HCT116 (cell line): ENCODE measurements around the gene IFITM2. TPM values are rescaled to one million over a fixed set of nuclear protein-coding genes. Genes with fewer than 3 reads are reported as not detected.

Experiments
- ATAC-seq: fragments of 200-7000 bp; cut with Tn5 transposase; 2 replicates; pipeline ENCODE4 v1.9.1; 2020; ENCODE audit warnings: mild to moderate bottlenecking, moderate library complexity
- BruUV-seq: library from RNA; stranded (reverse); fragments of 400-500 nt; replicated peaks from 2 replicates; lab custom pipeline; 2021; lab: Mats Ljungman, UMichigan
- CTCF ChIA-PET: fragments of 300-600 bp; sonication (Branson Sonifier 250); formaldehyde crosslinking; loops from one replicate; lab custom pipeline; 2021; ENCODE audit warnings: antibody characterized with exemption; lab: Charles Lee
- POLR2A ChIA-PET: fragments of 300-600, 350-600 bp; sonication (Branson Sonifier 250); formaldehyde crosslinking; loops from one replicate; lab custom pipeline; 2021; ENCODE audit warnings: antibody characterized with exemption; lab: Charles Lee
- RAD21 ChIA-PET, 2 experiments: fragments of 300-600 bp; sonication (Branson Sonifier 250); formaldehyde crosslinking; loops; one replicate each; lab custom pipeline; 2023; ENCODE audit warnings: low total read pairs in 2 of 2; ENCODE audit not compliant: uncharacterized antibody in 2 of 2, unreplicated experiment in 2 of 2, low non-redundant PET in 1 of 2; lab: Charles Lee
- DNase-seq: peaks from one replicate; pipeline ENCODE4 v3.0.0-alpha.2; 2010; ENCODE audit warnings: low read depth, low spot score
- H2AFZ ChIP-seq: fragments of 200-600 bp; shearing (Covaris generic), sonication (generic); 2 replicates; pipeline ENCODE4 v1.6.1; 2017; ENCODE audit warnings: low read depth, mixed run types, mixed read lengths, antibody characterized with exemption, low read length; ENCODE audit not compliant: poor library complexity, severe bottlenecking
- H3K27ac ChIP-seq: 2 replicates; pipeline ENCODE4 v1.5.1; 2012; ENCODE audit warnings: low read depth, low read length
- H3K27me3 ChIP-seq: fragments of 200-600 bp; sonication (generic); 2 replicates; pipeline ENCODE4 v1.6.1; 2016; ENCODE audit warnings: mixed run types, low read length, mixed read lengths; ENCODE audit not compliant: insufficient read depth
- H3K36me3 ChIP-seq, 2 experiments: fragments of 200-500 bp in 1 of 2; fragments of 200-600 bp in 1 of 2; sonication (Bioruptor generic) in 1 of 2; sonication (generic) in 1 of 2; 2 replicates each; pipeline versions ENCODE4 v1.5.1 to v1.6.1; 2014 to 2016; ENCODE audit warnings: low read length in 2 of 2, inconsistent platforms in 1 of 2, mixed read lengths in 1 of 2, mixed run types in 1 of 2; ENCODE audit not compliant: insufficient read depth in 2 of 2, control insufficient read depth in 1 of 2
- H3K4me1 ChIP-seq, 2 experiments: fragments of 200-600 bp in 1 of 2; sonication (generic) in 1 of 2; 2 replicates each; pipeline versions ENCODE4 v1.5.1 to v1.6.1; 2012 to 2017; ENCODE audit warnings: low read length in 2 of 2, inconsistent platforms in 1 of 2, mild to moderate bottlenecking in 1 of 2, mixed read lengths in 1 of 2, mixed run types in 1 of 2, moderate library complexity in 1 of 2; ENCODE audit not compliant: insufficient read depth in 2 of 2, control insufficient read depth in 1 of 2
- H3K4me2 ChIP-seq: fragments of 200-600 bp; sonication (generic); 2 replicates; pipeline ENCODE4 v1.6.1; 2017; ENCODE audit warnings: mixed run types, low read length, mixed read lengths
- H3K4me3 ChIP-seq, 2 experiments: fragments of 200-600 bp in 1 of 2; sonication (generic) in 1 of 2; replicated peaks in 1 of 2; 2 replicates each; pipeline ENCODE4 v1.5.1; 2011 to 2016; ENCODE audit warnings: low read length in 2 of 2, control low read depth in 1 of 2, low read depth in 1 of 2, mild to moderate bottlenecking in 1 of 2, mixed read lengths in 1 of 2, mixed run types in 1 of 2
- H3K79me2 ChIP-seq: fragments of 200-600 bp; sonication (generic); 2 replicates; pipeline ENCODE4 v1.6.1; 2017; ENCODE audit warnings: mild to moderate bottlenecking, mixed run types, low read length, moderate library complexity, mixed read lengths; ENCODE audit not compliant: insufficient read depth
- H3K9ac ChIP-seq: fragments of 200-600 bp; sonication (generic); 2 replicates; pipeline ENCODE4 v1.6.1; 2016; ENCODE audit warnings: low read length, mixed read lengths
- H3K9me2 ChIP-seq: fragments of 200-600 bp; sonication (generic), shearing (Covaris generic); 2 replicates; pipeline ENCODE4 v1.6.1; 2017; ENCODE audit warnings: mixed run types, mild to moderate bottlenecking, moderate library complexity; ENCODE audit not compliant: insufficient read depth
- H3K9me3 ChIP-seq, 2 experiments: fragments of 200-500 bp in 1 of 2; fragments of 200-600 bp in 1 of 2; sonication (Bioruptor generic) in 1 of 2; sonication (generic) in 1 of 2; 2 replicates each; pipeline ENCODE4 v1.6.1; 2014 to 2017; ENCODE audit warnings: low read length in 2 of 2, mixed read lengths in 2 of 2, inconsistent platforms in 1 of 2, low read depth in 1 of 2, mild to moderate bottlenecking in 1 of 2, mixed run types in 1 of 2, moderate library complexity in 1 of 2; ENCODE audit not compliant: control insufficient read depth in 1 of 2, insufficient read depth in 1 of 2
- H4K20me1 ChIP-seq: fragments of 200-600 bp; sonication (generic), shearing (Covaris generic); 2 replicates; pipeline ENCODE4 v1.6.1; 2017; ENCODE audit warnings: mixed run types, mild to moderate bottlenecking, moderate library complexity; ENCODE audit not compliant: insufficient read depth
- ATF3 ChIP-seq: IDR thresholded peaks from 2 replicates; pipeline ENCODE4 v1.6.1; 2012
- CBX3 ChIP-seq: IDR thresholded peaks from 2 replicates; pipeline ENCODE4 v1.6.1; 2012; ENCODE audit warnings: low read depth
- CEBPB ChIP-seq: IDR thresholded peaks from 2 replicates; pipeline ENCODE4 v1.6.1; 2012; ENCODE audit warnings: low read depth
- EZH2 ChIP-seq: fragments of 200-600 bp; sonication (generic); IDR thresholded peaks from 2 replicates; pipeline ENCODE4 v1.6.1; 2017; ENCODE audit warnings: antibody characterized with exemption, mixed run types
- EZH2phosphoT487 ChIP-seq: fragments of 200-600 bp; IDR thresholded peaks from 2 replicates; pipeline ENCODE4 v1.6.1; 2018; ENCODE audit warnings: antibody characterized with exemption, borderline replicate concordance
- FOSL1 ChIP-seq: IDR thresholded peaks from 2 replicates; pipeline ENCODE4 v1.6.1; 2012; ENCODE audit warnings: low read depth
- JUND ChIP-seq: IDR thresholded peaks from 2 replicates; pipeline ENCODE4 v1.6.1; 2012
- MAX ChIP-seq: IDR thresholded peaks from 2 replicates; pipeline ENCODE4 v1.6.1; 2012
- POLR2A ChIP-seq: IDR thresholded peaks from 2 replicates; pipeline ENCODE4 v1.7.0; 2011; ENCODE audit warnings: borderline replicate concordance; ENCODE audit not compliant: insufficient read depth, insufficient read length; ENCODE audit errors: extremely low read depth
- POLR2AphosphoS5 ChIP-seq: IDR thresholded peaks from 2 replicates; pipeline ENCODE4 v1.6.1; 2011; ENCODE audit warnings: mild to moderate bottlenecking, low read depth, low read length, moderate library complexity
- RAD21 ChIP-seq: IDR thresholded peaks from 2 replicates; pipeline ENCODE4 v1.6.1; 2012; ENCODE audit warnings: low read depth, mild to moderate bottlenecking
- SIN3A ChIP-seq: IDR thresholded peaks from 2 replicates; pipeline ENCODE4 v1.6.1; 2012; ENCODE audit warnings: low read depth
- SP1 ChIP-seq: IDR thresholded peaks from 2 replicates; pipeline ENCODE4 v1.6.1; 2012; ENCODE audit warnings: low read depth
- YY1 ChIP-seq: IDR thresholded peaks from 2 replicates; pipeline ENCODE4 v1.6.1; 2011; ENCODE audit warnings: low read length, low read depth, moderate library complexity, mild to moderate bottlenecking; ENCODE audit not compliant: insufficient replicate concordance; ENCODE audit errors: extremely low read depth
- ZBTB33 ChIP-seq: IDR thresholded peaks from 2 replicates; pipeline ENCODE4 v1.6.1; 2011; ENCODE audit warnings: mild to moderate bottlenecking, low read length, moderate library complexity; ENCODE audit not compliant: insufficient replicate concordance; ENCODE audit errors: extremely low read depth
- ZFX ChIP-seq: fragments of 450-650 bp; IDR thresholded peaks from 2 replicates; pipeline ENCODE4 v1.6.1; 2017
- intact Hi-C: fragments of 100-400 bp; cut with micrococcal nuclease; formaldehyde crosslinking; loops from 2 replicates; pipeline ENCODE4 v1.10.0; 2022
- total RNA-seq: library from RNA; stranded (reverse); gene quantifications from one replicate; pipeline ENCODE4 v1.2.1, GENCODE V29; 2021; ENCODE audit not compliant: unreplicated experiment

Gene IFITM2
- total RNA-seq, 1 experiment from 2014 or later, result 106 TPM

GRCh38 chr11:312092-312816, 4.6 kb downstream of the IFITM2 start:
- no peak overlapping the region for H2AFZ ChIP-seq
- no peak for ATAC-seq
- POLR2A ChIA-PET, result no interaction called here
- CTCF ChIA-PET, result interaction anchor here (1.1 to 2.1 kb wide), 3 partner anchors 27 to 136 kb away, joined by 5 to 6 read pairs (median 5); no protein-coding TSS in a partner anchor
- no peak overlapping the region for H3K4me3 ChIP-seq
- H3K4me2 ChIP-seq, result no peak overlapping the region
- no peaks in the 10 kb centered on the region for H4K20me1 ChIP-seq
- no peaks in the 10 kb centered on the region for H3K27me3 ChIP-seq
- H3K9ac ChIP-seq, result no peak overlapping the region
- peaks cover 23 to 28% of the 10 kb centered on the region in 2 experiments for H3K4me1 ChIP-seq
- RAD21 ChIA-PET, result no interaction called here
- H3K9me2 ChIP-seq, result no peaks in the 10 kb centered on the region
- no peaks in the 10 kb centered on the region for H3K36me3 ChIP-seq
- H3K27ac ChIP-seq, result no peak overlapping the region
- no TSS peak for BruUV-seq
- no peaks in the 10 kb centered on the region for H3K79me2 ChIP-seq
- no peak for DNase-seq
- TF ChIP-seq EZH2 (no peak), FOSL1 (no peak), EZH2phosphoT487 (no peak), ZBTB33 (no peak)
- no peaks in the 10 kb centered on the region for H3K9me3 ChIP-seq
- intact Hi-C loops, result no loop called here

GRCh38 chr11:313304-313786, 5.7 kb downstream of the IFITM2 start:
- no peaks in the 10 kb centered on the region for H3K9me3 ChIP-seq
- no peak overlapping the region for H3K4me3 ChIP-seq
- no peaks in the 10 kb centered on the region for H3K36me3 ChIP-seq
- DNase-seq, result no peak
- H4K20me1 ChIP-seq, result no peaks in the 10 kb centered on the region
- BruUV-seq, result no TSS peak
- H3K9me2 ChIP-seq, result no peaks in the 10 kb centered on the region
- no peak for ATAC-seq
- H3K4me1 ChIP-seq, result peaks cover 23 to 26% of the 10 kb centered on the region in 2 experiments
- RAD21 ChIA-PET, result no interaction called here
- CTCF ChIA-PET, result interaction anchor here (1.6 to 2.1 kb wide), 2 partner anchors 43 to 135 kb away, joined by 5 to 6 read pairs; no protein-coding TSS in a partner anchor
- no peaks in the 10 kb centered on the region for H3K27me3 ChIP-seq
- intact Hi-C loops, result no loop called here
- H3K79me2 ChIP-seq, result no peaks in the 10 kb centered on the region
- H3K4me2 ChIP-seq, result peak overlapping the region; percentile 37
- POLR2A ChIA-PET, result no interaction called here
- no peak overlapping the region for H3K9ac ChIP-seq
- no peak overlapping the region for H2AFZ ChIP-seq
- peak overlapping the region; percentile 5; the same call in 1 of the 2 replicates for H3K27ac ChIP-seq
- TF ChIP-seq ZFX, result no peak
- no peak for TF ChIP-seq YY1
- no peak for TF ChIP-seq SIN3A
- TF ChIP-seq ZBTB33, result no peak
- no peak for TF ChIP-seq JUND
- no peak for TF ChIP-seq POLR2A
- no peak for TF ChIP-seq RAD21
- no peak for TF ChIP-seq POLR2AphosphoS5
- TF ChIP-seq MAX, result no peak
- TF ChIP-seq CBX3, result no peak
- TF ChIP-seq ATF3, result no peak
- TF ChIP-seq EZH2phosphoT487, result no peak
- no peak for TF ChIP-seq CEBPB
- TF ChIP-seq SP1, result no peak
